HG02938 (cell line): ENCODE results near the gene GRIK1.
"Not testable (repeated sequence)": the region's sequence is repeated elsewhere in the genome, so short reads cannot be mapped to it uniquely, and the experiment has no call there.

Experiments used
- ATAC-seq: cut with Tn5 transposase; IDR thresholded peaks from one replicate; pipeline ENCODE4 v1.9.1; 2021; ENCODE audit warnings: mild to moderate bottlenecking, moderate library complexity; ENCODE audit not compliant: unreplicated experiment

The GRIK1 gene

GRCh38 chr21:29939924-29940275, at the start of gene GRIK1:
Gene GRIK1 (minus strand): TSS chr21:29939996.
- ATAC-seq = no peak

GRCh38 chr21:29987762-29988161, 48.0 kb upstream of the GRIK1 start:
- no peak for ATAC-seq

- no peak for ATAC-seq
Measured at GRCh38 chr21:29985866-29986265, 46.1 kb upstream of the GRIK1 start.

GRCh38 chr21:29979043-29979442, 39.2 kb upstream of the GRIK1 start:
- no peak for ATAC-seq

GRCh38 chr21:29975776-29976175, 36.0 kb upstream of the GRIK1 start:
- ATAC-seq = no peak

- ATAC-seq = no peak
Measured at GRCh38 chr21:29973258-29973657, 33.5 kb upstream of the GRIK1 start.

- ATAC-seq = no peak
Measured at GRCh38 chr21:29961291-29962027, 21.7 kb upstream of the GRIK1 start.

GRCh38 chr21:29958551-29958950, 18.8 kb upstream of the GRIK1 start:
- ATAC-seq = no peak

- ATAC-seq = not testable (repeated sequence)
Measured at GRCh38 chr21:29958035-29958434, 18.2 kb upstream of the GRIK1 start.

- ATAC-seq = no peak
Measured at GRCh38 chr21:29953690-29954089, 13.9 kb upstream of the GRIK1 start.

GRCh38 chr21:29953072-29953471, 13.3 kb upstream of the GRIK1 start:
- no peak for ATAC-seq

- no peak for ATAC-seq
Measured at GRCh38 chr21:29951911-29952310, 12.1 kb upstream of the GRIK1 start.

GRCh38 chr21:29949991-29950390, 10.2 kb upstream of the GRIK1 start:
- no peak for ATAC-seq

GRCh38 chr21:29947119-29947518, 7.3 kb upstream of the GRIK1 start:
- ATAC-seq = no peak

GRCh38 chr21:29943885-29944284, 4.1 kb upstream of the GRIK1 start:
- ATAC-seq = no peak

GRCh38 chr21:29942034-29942433, 2.2 kb upstream of the GRIK1 start:
- no peak for ATAC-seq

- no peak for ATAC-seq
Measured at GRCh38 chr21:29940991-29941390, 1.2 kb upstream of the GRIK1 start.

- ATAC-seq = no peak
Measured at GRCh38 chr21:29940361-29940760, 565 bp upstream of the GRIK1 start.

GRCh38 chr21:29939104-29939923, 482 bp downstream of the GRIK1 start:
- ATAC-seq = no peak

- no peak for ATAC-seq
Measured at GRCh38 chr21:29938776-29939103, 1.1 kb downstream of the GRIK1 start.

- ATAC-seq = no peak
Measured at GRCh38 chr21:29933088-29933487, 6.7 kb downstream of the GRIK1 start.

- no peak for ATAC-seq
Measured at GRCh38 chr21:29928537-29928936, 11.3 kb downstream of the GRIK1 start.
